ENCODE data around the gene CASR.

DNA sequence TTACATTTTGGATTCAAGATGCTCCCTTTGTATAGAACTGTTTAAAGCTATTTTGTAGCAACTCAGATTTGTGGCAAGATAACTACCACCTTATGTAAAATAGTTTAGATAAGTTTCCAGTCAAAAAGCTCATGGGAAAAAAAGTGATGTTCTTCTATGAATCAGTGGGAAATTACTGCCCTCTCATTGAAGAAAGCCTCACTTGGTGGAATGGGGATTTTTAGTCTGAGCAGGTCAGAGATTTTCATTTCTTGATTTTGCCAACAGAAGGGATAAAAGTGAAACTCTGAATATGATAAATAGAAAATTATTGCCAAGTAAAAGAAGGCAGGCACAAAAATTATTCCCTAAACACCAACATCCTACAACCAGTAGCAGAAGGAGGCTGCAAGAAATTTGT, 115.7 kb downstream of the CASR start:
- TF ChIP-seq, protein P1, sequence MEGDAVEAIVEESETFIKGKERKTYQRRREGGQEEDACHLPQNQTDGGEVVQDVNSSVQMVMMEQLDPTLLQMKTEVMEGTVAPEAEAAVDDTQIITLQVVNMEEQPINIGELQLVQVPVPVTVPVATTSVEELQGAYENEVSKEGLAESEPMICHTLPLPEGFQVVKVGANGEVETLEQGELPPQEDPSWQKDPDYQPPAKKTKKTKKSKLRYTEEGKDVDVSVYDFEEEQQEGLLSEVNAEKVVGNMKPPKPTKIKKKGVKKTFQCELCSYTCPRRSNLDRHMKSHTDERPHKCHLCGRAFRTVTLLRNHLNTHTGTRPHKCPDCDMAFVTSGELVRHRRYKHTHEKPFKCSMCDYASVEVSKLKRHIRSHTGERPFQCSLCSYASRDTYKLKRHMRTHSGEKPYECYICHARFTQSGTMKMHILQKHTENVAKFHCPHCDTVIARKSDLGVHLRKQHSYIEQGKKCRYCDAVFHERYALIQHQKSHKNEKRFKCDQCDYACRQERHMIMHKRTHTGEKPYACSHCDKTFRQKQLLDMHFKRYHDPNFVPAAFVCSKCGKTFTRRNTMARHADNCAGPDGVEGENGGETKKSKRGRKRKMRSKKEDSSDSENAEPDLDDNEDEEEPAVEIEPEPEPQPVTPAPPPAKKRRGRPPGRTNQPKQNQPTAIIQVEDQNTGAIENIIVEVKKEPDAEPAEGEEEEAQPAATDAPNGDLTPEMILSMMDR (IDR thresholded peaks at IDR 0.05), result no peak
- no peak for TF ChIP-seq POLR2A (IDR thresholded peaks at IDR 0.05)

Measured in heart left ventricle (tissue), 13 donors.